K562 (cell line): Measurements from ENCODE around the gene ERGIC1.

ENCODE experiments used
- FOXK2 ChIP-seq, 2 experiments: fragments of 450-650 bp; IDR thresholded peaks in 1 of 2; conservative IDR thresholded peaks in 1 of 2; 2 replicates each; pipeline ENCODE4 v1.6.1; 2016; ENCODE audit warnings: low read depth in 2 of 2, mild to moderate bottlenecking in 1 of 2
- NR2F6 ChIP-seq: fragments of 450-650 bp; formaldehyde crosslinking; IDR thresholded peaks from 2 replicates; pipeline ENCODE4 v1.4.0; 2020; ENCODE audit warnings: mild to moderate bottlenecking
- RUNX1 ChIP-seq: sonication (generic); IDR thresholded peaks from 2 replicates; pipeline ENCODE4 v1.6.1; 2016; ENCODE audit warnings: antibody characterized with exemption, low read depth
- SIN3A ChIP-seq, 2 experiments: fragments of 150-350 bp in 1 of 2; IDR thresholded peaks; 2 replicates each; pipeline ENCODE4 v1.6.1; 2011 to 2016; ENCODE audit warnings: borderline replicate concordance in 2 of 2, low read depth in 2 of 2, low read length in 2 of 2, mild to moderate bottlenecking in 2 of 2, moderate library complexity in 2 of 2; ENCODE audit not compliant: control insufficient read depth in 1 of 2
- SIN3B ChIP-seq: fragments of 450-650 bp; IDR thresholded peaks from 2 replicates; pipeline ENCODE4 v1.6.1; 2017; ENCODE audit warnings: low read depth, mild to moderate bottlenecking, moderate library complexity
- TEAD2 ChIP-seq: fragments of 450-650 bp; IDR thresholded peaks from 2 replicates; pipeline ENCODE4 v1.6.1; 2016; ENCODE audit warnings: missing genetic modification characterization, control low read depth, missing compliant biosample characterization
- TF ChIP-seq, protein P1 (sequence below): fragments of 450-650 bp; formaldehyde crosslinking; IDR thresholded peaks from 2 replicates; pipeline ENCODE4 v1.4.0; 2020; ENCODE audit warnings: mild to moderate bottlenecking, mixed read lengths
- TF ChIP-seq, protein P2 (sequence below): fragments of 450-650 bp; IDR thresholded peaks from 2 replicates; pipeline ENCODE4 v1.7.1; 2018; ENCODE audit warnings: mild to moderate bottlenecking, low read depth; ENCODE audit not compliant: partially characterized antibody
- TF ChIP-seq, protein P3 (sequence below), 3 experiments: IDR thresholded peaks in 2 of 3; conservative IDR thresholded peaks in 1 of 3; 2 replicates each; pipeline ENCODE4 v1.5.1; 2011 to 2012; ENCODE audit warnings: low read length in 3 of 3, mild to moderate bottlenecking in 3 of 3, control low read depth in 2 of 3, improper control_type of control experiment in 1 of 3, inconsistent platforms in 1 of 3, low read depth in 1 of 3, mixed read lengths in 1 of 3, moderate library complexity in 1 of 3; ENCODE audit not compliant: insufficient read depth in 2 of 3
- TF ChIP-seq, protein P4 (sequence below), 2 experiments: fragments of 450-650 bp in 1 of 2; sonication (generic) in 1 of 2; formaldehyde crosslinking in 1 of 2; IDR thresholded peaks in 1 of 2; conservative IDR thresholded peaks in 1 of 2; 2 replicates each; pipeline versions ENCODE4 v1.6.1 to v1.8.1; 2016 to 2023; ENCODE audit warnings: mild to moderate bottlenecking in 2 of 2, moderate library complexity in 2 of 2, inconsistent platforms in 1 of 2, missing genetic modification reagents in 1 of 2
- TF ChIP-seq, protein P5 (sequence below): sonication (generic); formaldehyde crosslinking; IDR thresholded peaks from 2 replicates; pipeline ENCODE4 v1.8.1; 2022; ENCODE audit warnings: missing genetic modification reagents

DNA sequence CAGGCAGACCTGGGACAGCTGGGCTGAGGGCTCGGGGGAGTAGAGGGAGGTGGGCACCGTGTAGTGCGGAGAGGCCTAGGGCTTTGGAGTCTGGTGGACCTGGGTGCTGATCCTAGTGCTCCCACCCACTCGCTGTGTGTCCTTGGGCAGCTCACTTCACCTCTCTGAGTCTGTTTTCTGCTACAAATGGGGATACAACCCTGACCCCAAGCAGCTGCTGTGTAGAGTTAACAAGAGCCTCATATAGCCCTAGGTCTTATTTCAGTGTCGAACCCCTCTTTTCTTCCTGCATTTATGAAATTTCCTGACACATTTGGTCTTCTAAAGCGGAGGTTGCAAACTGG, 16.4 kb downstream of the ERGIC1 start:
- TF ChIP-seq, protein P1, sequence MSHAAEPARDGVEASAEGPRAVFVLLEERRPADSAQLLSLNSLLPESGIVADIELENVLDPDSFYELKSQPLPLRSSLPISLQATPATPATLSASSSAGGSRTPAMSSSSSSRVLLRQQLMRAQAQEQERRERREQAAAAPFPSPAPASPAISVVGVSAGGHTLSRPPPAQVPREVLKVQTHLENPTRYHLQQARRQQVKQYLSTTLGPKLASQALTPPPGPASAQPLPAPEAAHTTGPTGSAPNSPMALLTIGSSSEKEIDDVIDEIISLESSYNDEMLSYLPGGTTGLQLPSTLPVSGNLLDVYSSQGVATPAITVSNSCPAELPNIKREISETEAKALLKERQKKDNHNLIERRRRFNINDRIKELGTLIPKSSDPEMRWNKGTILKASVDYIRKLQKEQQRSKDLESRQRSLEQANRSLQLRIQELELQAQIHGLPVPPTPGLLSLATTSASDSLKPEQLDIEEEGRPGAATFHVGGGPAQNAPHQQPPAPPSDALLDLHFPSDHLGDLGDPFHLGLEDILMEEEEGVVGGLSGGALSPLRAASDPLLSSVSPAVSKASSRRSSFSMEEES (CRISPR knock-in tag): no peak
- TF ChIP-seq SIN3A (IDR thresholded peaks at IDR 0.05; ENCODE audit: borderline replicate concordance in 2 of 2, control insufficient read depth in 1 of 2, low read depth in 2 of 2, low read length in 2 of 2): no peak
- no peak for TF ChIP-seq RUNX1
- no peak for TF ChIP-seq SIN3B
- TF ChIP-seq, protein P2, sequence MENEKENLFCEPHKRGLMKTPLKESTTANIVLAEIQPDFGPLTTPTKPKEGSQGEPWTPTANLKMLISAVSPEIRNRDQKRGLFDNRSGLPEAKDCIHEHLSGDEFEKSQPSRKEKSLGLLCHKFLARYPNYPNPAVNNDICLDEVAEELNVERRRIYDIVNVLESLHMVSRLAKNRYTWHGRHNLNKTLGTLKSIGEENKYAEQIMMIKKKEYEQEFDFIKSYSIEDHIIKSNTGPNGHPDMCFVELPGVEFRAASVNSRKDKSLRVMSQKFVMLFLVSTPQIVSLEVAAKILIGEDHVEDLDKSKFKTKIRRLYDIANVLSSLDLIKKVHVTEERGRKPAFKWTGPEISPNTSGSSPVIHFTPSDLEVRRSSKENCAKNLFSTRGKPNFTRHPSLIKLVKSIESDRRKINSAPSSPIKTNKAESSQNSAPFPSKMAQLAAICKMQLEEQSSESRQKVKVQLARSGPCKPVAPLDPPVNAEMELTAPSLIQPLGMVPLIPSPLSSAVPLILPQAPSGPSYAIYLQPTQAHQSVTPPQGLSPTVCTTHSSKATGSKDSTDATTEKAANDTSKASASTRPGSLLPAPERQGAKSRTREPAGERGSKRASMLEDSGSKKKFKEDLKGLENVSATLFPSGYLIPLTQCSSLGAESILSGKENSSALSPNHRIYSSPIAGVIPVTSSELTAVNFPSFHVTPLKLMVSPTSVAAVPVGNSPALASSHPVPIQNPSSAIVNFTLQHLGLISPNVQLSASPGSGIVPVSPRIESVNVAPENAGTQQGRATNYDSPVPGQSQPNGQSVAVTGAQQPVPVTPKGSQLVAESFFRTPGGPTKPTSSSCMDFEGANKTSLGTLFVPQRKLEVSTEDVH: no peak
- no peak for TF ChIP-seq FOXK2 (conservative IDR thresholded peaks at IDR 0.05 in 1 of 2, IDR thresholded peaks at IDR 0.05 in 1 of 2; ENCODE audit: low read depth in 2 of 2)
- TF ChIP-seq, protein P3, sequence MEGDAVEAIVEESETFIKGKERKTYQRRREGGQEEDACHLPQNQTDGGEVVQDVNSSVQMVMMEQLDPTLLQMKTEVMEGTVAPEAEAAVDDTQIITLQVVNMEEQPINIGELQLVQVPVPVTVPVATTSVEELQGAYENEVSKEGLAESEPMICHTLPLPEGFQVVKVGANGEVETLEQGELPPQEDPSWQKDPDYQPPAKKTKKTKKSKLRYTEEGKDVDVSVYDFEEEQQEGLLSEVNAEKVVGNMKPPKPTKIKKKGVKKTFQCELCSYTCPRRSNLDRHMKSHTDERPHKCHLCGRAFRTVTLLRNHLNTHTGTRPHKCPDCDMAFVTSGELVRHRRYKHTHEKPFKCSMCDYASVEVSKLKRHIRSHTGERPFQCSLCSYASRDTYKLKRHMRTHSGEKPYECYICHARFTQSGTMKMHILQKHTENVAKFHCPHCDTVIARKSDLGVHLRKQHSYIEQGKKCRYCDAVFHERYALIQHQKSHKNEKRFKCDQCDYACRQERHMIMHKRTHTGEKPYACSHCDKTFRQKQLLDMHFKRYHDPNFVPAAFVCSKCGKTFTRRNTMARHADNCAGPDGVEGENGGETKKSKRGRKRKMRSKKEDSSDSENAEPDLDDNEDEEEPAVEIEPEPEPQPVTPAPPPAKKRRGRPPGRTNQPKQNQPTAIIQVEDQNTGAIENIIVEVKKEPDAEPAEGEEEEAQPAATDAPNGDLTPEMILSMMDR (IDR thresholded peaks at IDR 0.05 in 2 of 3, conservative IDR thresholded peaks at IDR 0.05 in 1 of 3; ENCODE audit: insufficient read depth in 2 of 3, low read depth in 1 of 3, low read length in 3 of 3): no peak
- TF ChIP-seq, protein P4, sequence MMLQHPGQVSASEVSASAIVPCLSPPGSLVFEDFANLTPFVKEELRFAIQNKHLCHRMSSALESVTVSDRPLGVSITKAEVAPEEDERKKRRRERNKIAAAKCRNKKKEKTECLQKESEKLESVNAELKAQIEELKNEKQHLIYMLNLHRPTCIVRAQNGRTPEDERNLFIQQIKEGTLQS (IDR thresholded peaks at IDR 0.05): no peak
- TF ChIP-seq, protein P4 (CRISPR knock-in tag; conservative IDR thresholded peaks at IDR 0.05): no peak
- TF ChIP-seq NR2F6: no peak
- no peak for TF ChIP-seq TEAD2 (tag)
- TF ChIP-seq, protein P5, sequence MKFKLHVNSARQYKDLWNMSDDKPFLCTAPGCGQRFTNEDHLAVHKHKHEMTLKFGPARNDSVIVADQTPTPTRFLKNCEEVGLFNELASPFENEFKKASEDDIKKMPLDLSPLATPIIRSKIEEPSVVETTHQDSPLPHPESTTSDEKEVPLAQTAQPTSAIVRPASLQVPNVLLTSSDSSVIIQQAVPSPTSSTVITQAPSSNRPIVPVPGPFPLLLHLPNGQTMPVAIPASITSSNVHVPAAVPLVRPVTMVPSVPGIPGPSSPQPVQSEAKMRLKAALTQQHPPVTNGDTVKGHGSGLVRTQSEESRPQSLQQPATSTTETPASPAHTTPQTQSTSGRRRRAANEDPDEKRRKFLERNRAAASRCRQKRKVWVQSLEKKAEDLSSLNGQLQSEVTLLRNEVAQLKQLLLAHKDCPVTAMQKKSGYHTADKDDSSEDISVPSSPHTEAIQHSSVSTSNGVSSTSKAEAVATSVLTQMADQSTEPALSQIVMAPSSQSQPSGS (CRISPR knock-in tag): no peak
